Common myeloid progenitor, CD34-positive (primary cell): ENCODE measurements around the gene ACTN1.

Source experiments
- CTCF ChIA-PET: fragments of 350-600 bp; sonication (Branson Sonifier 250); formaldehyde crosslinking; loops from one replicate; lab custom pipeline; 2021; ENCODE audit warnings: antibody characterized with exemption; lab: Charles Lee
- POLR2A ChIA-PET: fragments of 350-600 bp; sonication (Branson Sonifier 250); formaldehyde crosslinking; loops from one replicate; lab custom pipeline; 2021; ENCODE audit warnings: antibody characterized with exemption; lab: Charles Lee
- DNase-seq, 3 donors: peaks; one replicate each; pipeline versions ENCODE4 v3.0.0 to v3.0.0-alpha.2; 2013
- H3K27ac ChIP-seq, 2 experiments: 1 replicate in 1 of 2; 2 replicates in 1 of 2; pipeline ENCODE4 v1.7.0; 2013; ENCODE audit warnings: inconsistent platforms in 2 of 2, low read length in 2 of 2, mild to moderate bottlenecking in 2 of 2, low read depth in 1 of 2, moderate library complexity in 1 of 2; ENCODE audit not compliant: severe bottlenecking in 2 of 2, insufficient read depth in 1 of 2, poor library complexity in 1 of 2
- H3K27me3 ChIP-seq, 5 experiments: replicated peaks in 2 of 5; 1 replicate in 3 of 5; 2 replicates in 2 of 5; pipeline versions ENCODE4 v1.6.1 to v1.7.0; 2013; ENCODE audit warnings: low read length in 4 of 5, mild to moderate bottlenecking in 2 of 5, moderate library complexity in 2 of 5, inconsistent platforms in 1 of 5; ENCODE audit not compliant: insufficient read depth in 5 of 5, control insufficient read depth in 4 of 5
- H3K36me3 ChIP-seq, 4 experiments: 1 replicate in 2 of 4; 2 replicates in 2 of 4; pipeline versions ENCODE4 v1.6.1 to v1.7.0; 2013; ENCODE audit warnings: low read length in 3 of 4, control low read depth in 1 of 4, mild to moderate bottlenecking in 1 of 4; ENCODE audit not compliant: control insufficient read depth in 4 of 4, insufficient read depth in 4 of 4
- H3K4me1 ChIP-seq, 4 experiments: 1 replicate in 3 of 4; 2 replicates in 1 of 4; pipeline versions ENCODE4 v1.6.1 to v1.7.1; 2013; ENCODE audit warnings: low read length in 3 of 4, mild to moderate bottlenecking in 3 of 4, control low read depth in 1 of 4, inconsistent platforms in 1 of 4, moderate library complexity in 1 of 4; ENCODE audit not compliant: control insufficient read depth in 4 of 4, insufficient read depth in 4 of 4; ENCODE audit errors: control extremely low read depth in 1 of 4
- H3K4me3 ChIP-seq, 7 experiments: 1 replicate in 4 of 7; 2 replicates in 3 of 7; pipeline versions ENCODE4 v1.5.1 to v1.7.0; 2013; ENCODE audit warnings: mild to moderate bottlenecking in 7 of 7, low read length in 6 of 7, moderate library complexity in 6 of 7, inconsistent platforms in 2 of 7, low read depth in 2 of 7, control low read depth in 1 of 7; ENCODE audit not compliant: insufficient read depth in 4 of 7, control insufficient read depth in 1 of 7; ENCODE audit errors: extremely low read depth in 1 of 7
- H3K9me3 ChIP-seq, 5 experiments: 1 replicate in 4 of 5; 2 replicates in 1 of 5; pipeline versions ENCODE4 v1.6.1 to v1.7.1; 2013; ENCODE audit warnings: low read length in 4 of 5, mild to moderate bottlenecking in 2 of 5, inconsistent platforms in 1 of 5, low read depth in 1 of 5, moderate library complexity in 1 of 5; ENCODE audit not compliant: control insufficient read depth in 4 of 5, insufficient read depth in 2 of 5; ENCODE audit errors: control extremely low read depth in 1 of 5
- WGBS: methylation state at CpG from one replicate; pipeline ENCODE4 v1.1.5; 2013; ENCODE audit not compliant: insufficient coverage; 5-methylcytosine and 5-hydroxymethylcytosine counted together

The ACTN1 gene

DNA sequence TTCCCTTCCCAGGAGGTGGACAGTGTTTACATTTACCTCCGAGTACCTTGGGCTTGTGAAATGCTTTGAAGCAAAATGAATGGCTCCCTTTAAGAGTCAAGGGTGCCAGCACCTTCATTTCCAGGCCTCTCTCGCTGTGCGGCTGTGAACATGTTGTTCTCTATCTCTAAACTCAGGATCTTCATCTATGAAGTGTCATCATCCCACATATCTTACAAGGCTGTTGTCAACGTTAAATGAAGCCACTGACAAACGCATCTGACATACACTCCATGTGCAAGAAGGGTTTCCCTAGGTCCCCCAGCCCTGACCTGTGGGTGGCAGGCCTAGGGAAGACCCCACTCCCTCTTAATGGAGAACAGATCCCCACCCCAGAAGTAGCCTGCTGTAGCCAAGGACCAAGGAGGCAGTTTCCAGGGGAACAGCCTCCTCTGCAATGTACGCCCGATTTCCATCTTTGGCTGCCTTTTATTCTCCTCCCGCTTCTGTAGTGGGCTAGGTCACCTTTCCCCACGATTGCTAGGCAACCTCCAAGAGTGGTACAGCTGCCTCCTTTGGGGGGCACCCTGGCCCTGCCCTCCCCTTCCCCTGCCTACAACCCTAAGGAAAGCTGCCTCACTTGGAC is 7.6 kb downstream of the ACTN1 start:
- no peak for DNase-seq
- Histone ChIP-seq H3K4me3 (no peak overlapping the region), H3K27ac (no peak overlapping the region), H3K36me3 (peaks cover 2 to 40% (median 14%) of the 10 kb centered on the region in 4 experiments), H3K9me3 (peaks cover 0 to 12% (median 5%) of the 10 kb centered on the region in 5 experiments), H3K27me3 (no peaks in the 10 kb centered on the region), H3K4me1 (peaks cover 0 to 25% (median 14%) of the 10 kb centered on the region in 4 experiments)
- CTCF ChIA-PET = no interaction called here
- POLR2A ChIA-PET = no interaction called here
- 97% methylated on average over 9 of the region's 9 CpGs for WGBS

DNA sequence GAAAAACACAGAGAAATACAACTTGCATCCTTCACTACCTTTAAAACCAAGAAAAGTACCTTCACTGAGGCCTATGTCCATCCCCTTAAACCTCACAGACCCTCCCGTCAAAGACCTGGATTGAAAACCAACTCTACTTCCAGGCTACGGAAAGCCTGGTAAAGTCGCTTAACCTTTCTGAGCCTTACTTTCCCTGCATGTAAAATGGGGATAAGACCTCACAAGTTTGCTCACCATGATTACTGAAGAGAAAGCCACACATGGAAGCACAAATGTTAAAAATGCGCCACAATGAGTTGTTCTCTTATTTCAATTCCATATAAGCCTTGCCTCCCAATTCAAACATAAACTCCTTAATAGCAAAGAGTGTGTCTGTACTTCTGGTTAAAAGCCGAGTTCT is 8.4 kb downstream of the ACTN1 start:
- CTCF ChIA-PET = no interaction called here
- WGBS = 67% methylated on average over 3 of the region's 5 CpGs
- H3K9me3 ChIP-seq = peaks cover 0 to 12% (median 5%) of the 10 kb centered on the region in 5 experiments
- no peak overlapping the region for H3K27ac ChIP-seq
- no peak for DNase-seq
- no peaks in the 10 kb centered on the region for H3K27me3 ChIP-seq
- H3K4me3 ChIP-seq = no peak overlapping the region
- H3K4me1 ChIP-seq = peaks cover 0 to 22% (median 12%) of the 10 kb centered on the region in 4 experiments
- peaks cover 2 to 38% (median 14%) of the 10 kb centered on the region in 4 experiments for H3K36me3 ChIP-seq
- POLR2A ChIA-PET = no interaction called here

DNA sequence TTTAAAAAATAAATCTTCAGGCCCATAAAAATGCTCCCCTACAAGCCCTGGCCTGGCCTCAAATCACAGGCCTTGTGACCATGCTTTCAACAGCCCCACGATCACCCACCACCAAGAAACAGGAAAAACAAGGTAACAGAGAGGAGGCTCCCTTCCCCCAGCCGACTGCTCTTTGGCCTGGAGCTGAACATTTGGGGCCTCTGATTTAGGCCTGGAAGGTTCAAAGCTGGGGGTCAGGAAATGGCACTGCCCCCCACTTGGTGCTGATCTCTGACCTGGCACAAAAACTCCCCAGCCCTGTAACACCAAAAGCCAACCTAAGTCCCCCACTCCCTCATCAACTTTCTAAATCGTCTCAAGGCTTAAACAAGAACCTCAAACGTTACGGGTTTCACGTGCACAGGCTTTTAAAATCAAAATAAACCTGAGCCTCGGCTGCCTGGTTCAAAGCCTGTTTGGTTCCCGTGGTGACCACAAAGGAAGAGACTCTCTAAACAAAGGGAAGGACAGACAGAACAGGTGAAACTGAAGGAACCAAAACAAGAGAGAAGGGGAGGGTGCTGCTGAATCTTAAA is 9.0 kb downstream of the ACTN1 start:
- Histone ChIP-seq H3K27me3 (no peaks in the 10 kb centered on the region), H3K27ac (no peak overlapping the region), H3K4me3 (no peak overlapping the region), H3K9me3 (peaks cover 0 to 12% (median 5%) of the 10 kb centered on the region in 5 experiments), H3K36me3 (peaks cover 2 to 32% (median 14%) of the 10 kb centered on the region in 4 experiments), H3K4me1 (peaks cover 0 to 22% (median 12%) of the 10 kb centered on the region in 4 experiments)
- peak in 1 of 3 donors; percentile 29 for DNase-seq
- ChIA-PET CTCF (interaction anchor here (0.6 kb wide), 1 partner anchor 35 kb away, joined by 3 read pairs; no protein-coding TSS in a partner anchor), POLR2A (interaction anchor here (0.8 kb wide), 1 partner anchor 50 kb away, joined by 3 read pairs; no protein-coding TSS in a partner anchor)
- 12% methylated on average over 7 of the region's 8 CpGs for WGBS

DNA sequence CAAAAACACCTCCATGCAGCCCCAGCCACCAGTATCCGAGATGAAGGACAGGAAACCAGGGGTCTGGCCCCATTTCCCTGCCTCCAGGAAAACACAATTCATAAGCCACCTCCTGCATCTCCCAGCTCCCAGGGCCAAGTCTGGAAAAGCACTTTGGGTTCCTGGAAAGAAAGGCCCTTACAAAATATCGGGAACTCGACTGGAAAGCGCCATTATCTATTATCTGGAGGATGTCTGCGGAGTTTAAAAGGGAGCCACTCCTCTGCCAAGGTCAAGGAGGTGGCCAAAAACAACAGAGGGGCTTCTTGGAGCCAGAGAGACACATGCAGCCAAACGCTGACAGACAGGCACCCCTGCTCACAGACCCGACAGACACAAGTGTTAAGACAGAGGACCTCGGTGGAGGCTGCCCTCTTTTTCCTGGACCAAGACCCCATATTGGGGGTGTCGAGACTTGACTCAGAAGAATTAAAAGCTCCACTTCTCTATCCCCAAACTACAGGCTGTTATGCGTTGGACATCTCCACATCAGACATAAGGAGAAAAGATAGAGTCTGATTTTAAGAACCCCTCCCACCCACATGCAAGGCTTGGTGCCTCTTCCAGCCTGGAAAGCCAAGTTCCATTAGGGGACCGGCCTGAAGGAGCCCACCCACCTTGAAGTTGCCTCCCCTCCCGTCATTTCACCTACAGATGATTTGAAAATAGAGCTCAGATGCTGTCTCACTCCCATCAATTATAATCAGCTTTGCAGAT is 9.6 kb downstream of the ACTN1 start:
- peaks cover 0 to 25% (median 12%) of the 10 kb centered on the region in 4 experiments for H3K4me1 ChIP-seq
- no peak overlapping the region for H3K27ac ChIP-seq
- WGBS = 95% methylated on average over 11 of the region's 12 CpGs
- peaks cover 2 to 29% (median 13%) of the 10 kb centered on the region in 4 experiments for H3K36me3 ChIP-seq
- no peaks in the 10 kb centered on the region for H3K27me3 ChIP-seq
- no peak for DNase-seq
- no peak overlapping the region for H3K4me3 ChIP-seq
- CTCF ChIA-PET = interaction anchor here (0.6 to 1.3 kb wide), 6 partner anchors 9 to 34 kb away, joined by 3 to 4 read pairs (median 3); no protein-coding TSS in a partner anchor
- H3K9me3 ChIP-seq = peaks cover 0 to 12% (median 5%) of the 10 kb centered on the region in 5 experiments
- POLR2A ChIA-PET = interaction anchor here (0.8 kb wide), 1 partner anchor 49 kb away, joined by 3 read pairs; no protein-coding TSS in a partner anchor

DNA sequence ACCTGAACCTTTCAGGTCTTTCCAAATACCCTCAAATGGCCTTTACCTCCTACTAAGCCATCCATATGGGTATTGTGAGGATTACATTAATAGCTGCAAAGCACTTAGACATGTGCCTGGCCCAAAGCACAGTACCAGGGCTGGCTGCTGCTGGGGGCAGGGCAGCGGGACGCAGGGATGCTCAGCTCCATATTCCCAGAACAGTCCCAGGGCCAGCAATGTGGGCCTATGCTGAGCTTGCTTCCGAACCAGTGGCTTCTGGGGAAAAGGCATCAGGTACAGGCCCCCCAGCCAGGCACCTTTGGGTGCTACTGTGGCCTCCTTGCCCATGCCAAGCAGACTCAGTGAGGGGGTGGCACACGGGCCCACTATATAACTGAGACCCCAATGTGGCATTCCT is 10.4 kb downstream of the ACTN1 start:
- POLR2A ChIA-PET = no interaction called here
- 100% methylated on average over 3 of the region's 4 CpGs for WGBS
- H3K27ac ChIP-seq = no peak overlapping the region
- H3K4me1 ChIP-seq = peaks cover 0 to 28% (median 14%) of the 10 kb centered on the region in 4 experiments
- DNase-seq = no peak
- CTCF ChIA-PET = interaction anchor here (0.7 to 1.3 kb wide), 5 partner anchors 8 to 30 kb away, joined by 3 to 4 read pairs (median 3); no protein-coding TSS in a partner anchor
- no peaks in the 10 kb centered on the region for H3K27me3 ChIP-seq
- peaks cover 0 to 8% (median 3%) of the 10 kb centered on the region in 5 experiments for H3K9me3 ChIP-seq
- no peak overlapping the region for H3K4me3 ChIP-seq
- peaks cover 2 to 25% (median 9%) of the 10 kb centered on the region in 4 experiments for H3K36me3 ChIP-seq

DNA sequence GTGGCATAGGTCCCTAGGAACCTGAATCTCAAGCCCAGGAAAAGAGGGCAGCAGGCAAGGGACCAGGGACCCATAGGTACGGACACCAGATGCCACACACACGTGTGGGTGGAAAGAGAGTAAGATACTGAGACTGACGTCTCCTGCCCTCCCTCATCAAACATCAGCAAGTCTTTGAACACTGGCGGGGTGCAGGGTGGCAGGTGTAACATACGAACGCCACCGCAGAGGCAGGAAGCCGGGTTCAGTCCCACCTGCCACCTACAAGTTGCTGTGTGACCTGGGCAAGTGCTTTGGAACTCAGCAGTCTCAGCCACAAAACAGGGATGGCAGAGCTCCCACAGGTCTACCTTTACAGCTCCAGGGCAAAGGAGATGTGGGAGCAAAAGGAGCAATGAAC is 11.1 kb downstream of the ACTN1 start:
- Histone ChIP-seq H3K4me1 (peaks cover 0 to 28% (median 14%) of the 10 kb centered on the region in 4 experiments), H3K9me3 (peaks cover 0 to 2% (median 0%) of the 10 kb centered on the region in 5 experiments), H3K27ac (no peak overlapping the region), H3K4me3 (no peak overlapping the region), H3K27me3 (no peaks in the 10 kb centered on the region), H3K36me3 (peaks cover 0 to 20% (median 4%) of the 10 kb centered on the region in 4 experiments)
- ChIA-PET CTCF (interaction anchor here (1.0 to 1.3 kb wide), 3 partner anchors 17 to 57 kb away, joined by 3 to 4 read pairs (median 3); no protein-coding TSS in a partner anchor), POLR2A (no interaction called here)
- DNase-seq = no peak
- 100% methylated on average over 8 of the region's 8 CpGs for WGBS
